Transverse colon (tissue), 4 donors: ENCODE data around the gene HSPA1L.

Source experiments
- POLR2AphosphoS5 ChIP-seq, 3 donors: sonication (generic); formaldehyde crosslinking; IDR thresholded peaks; one replicate each; pipeline ENCODE4 v1.6.1; 2016; ENCODE audit warnings: antibody characterized with exemption in 3 of 3
- TF ChIP-seq, protein P1 (sequence below), 5 experiments: fragments of 200-600 bp in 3 of 5; fragments of 450-650 bp in 2 of 5; sonication (generic) in 3 of 5; IDR thresholded peaks; 1 replicate in 2 of 5; 2 replicates in 3 of 5; pipeline ENCODE4 v1.5.1; 2016 to 2017; ENCODE audit warnings: antibody characterized with exemption in 5 of 5, inconsistent platforms in 3 of 5, mild to moderate bottlenecking in 2 of 5, moderate library complexity in 1 of 5

DNA sequence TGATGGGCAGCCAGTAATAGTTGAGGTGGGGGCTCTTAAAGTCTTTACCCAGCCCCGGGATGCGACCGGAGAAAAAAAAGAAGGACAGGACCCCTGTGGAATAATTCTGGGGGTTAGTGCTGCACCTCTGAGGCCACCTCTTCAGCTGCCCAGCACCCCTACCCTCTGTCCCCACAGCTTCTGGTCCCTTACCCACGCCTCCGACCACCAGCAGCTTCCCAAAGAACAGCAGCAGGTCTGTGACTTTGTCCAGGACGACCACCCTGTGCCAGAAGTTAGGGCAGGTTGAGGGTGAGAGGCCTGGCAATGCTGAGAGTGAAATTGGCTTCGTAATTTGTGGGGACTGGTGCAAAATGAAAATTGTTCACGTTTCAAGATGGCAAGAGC lies 49.7 kb upstream of the HSPA1L start:
- TF ChIP-seq, protein P1, sequence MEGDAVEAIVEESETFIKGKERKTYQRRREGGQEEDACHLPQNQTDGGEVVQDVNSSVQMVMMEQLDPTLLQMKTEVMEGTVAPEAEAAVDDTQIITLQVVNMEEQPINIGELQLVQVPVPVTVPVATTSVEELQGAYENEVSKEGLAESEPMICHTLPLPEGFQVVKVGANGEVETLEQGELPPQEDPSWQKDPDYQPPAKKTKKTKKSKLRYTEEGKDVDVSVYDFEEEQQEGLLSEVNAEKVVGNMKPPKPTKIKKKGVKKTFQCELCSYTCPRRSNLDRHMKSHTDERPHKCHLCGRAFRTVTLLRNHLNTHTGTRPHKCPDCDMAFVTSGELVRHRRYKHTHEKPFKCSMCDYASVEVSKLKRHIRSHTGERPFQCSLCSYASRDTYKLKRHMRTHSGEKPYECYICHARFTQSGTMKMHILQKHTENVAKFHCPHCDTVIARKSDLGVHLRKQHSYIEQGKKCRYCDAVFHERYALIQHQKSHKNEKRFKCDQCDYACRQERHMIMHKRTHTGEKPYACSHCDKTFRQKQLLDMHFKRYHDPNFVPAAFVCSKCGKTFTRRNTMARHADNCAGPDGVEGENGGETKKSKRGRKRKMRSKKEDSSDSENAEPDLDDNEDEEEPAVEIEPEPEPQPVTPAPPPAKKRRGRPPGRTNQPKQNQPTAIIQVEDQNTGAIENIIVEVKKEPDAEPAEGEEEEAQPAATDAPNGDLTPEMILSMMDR (IDR thresholded peaks at IDR 0.05) = no peak
- no peak for TF ChIP-seq POLR2AphosphoS5 (IDR thresholded peaks at IDR 0.05)
